Activated T-cell treated with anti-CD3 and anti-CD28 coated beads for 4 hours (primary cell): ENCODE measurements around the gene GGTLC3.
"Not testable (repeated sequence)": the region's sequence is repeated elsewhere in the genome, so short reads cannot be mapped to it uniquely, and the experiment has no call there.

ENCODE experiments used
- DNase-seq: peaks from one replicate; pipeline ENCODE4 v3.0.0-alpha.2; 2020

GGTLC3 gene

DNA sequence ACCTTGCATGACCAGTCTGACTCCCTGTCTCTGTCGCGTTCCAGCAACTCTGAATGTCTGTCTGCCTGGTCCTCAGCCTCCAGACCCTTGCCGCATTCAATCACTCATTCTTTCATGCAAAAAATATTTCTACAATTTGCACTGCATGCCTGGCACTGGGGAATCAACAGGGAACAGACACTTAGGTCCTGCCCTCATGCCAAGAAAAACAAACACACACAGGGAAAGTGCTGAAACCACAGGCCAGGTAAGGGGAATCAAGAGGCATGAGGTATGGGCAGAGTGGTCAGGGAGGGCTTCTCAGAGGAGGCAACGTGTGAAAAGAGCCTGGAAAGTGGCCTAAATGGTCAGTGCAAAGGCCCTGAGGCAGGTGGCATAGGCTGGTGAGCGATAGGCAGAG is at the start of gene GGTLC3:
TSS of gene GGTLC3 (minus strand) at position 101 of the 400 bp plus-strand sequence. CDS start 264 bp downstream, outside the sequence.
- not testable (repeated sequence) for DNase-seq

DNA sequence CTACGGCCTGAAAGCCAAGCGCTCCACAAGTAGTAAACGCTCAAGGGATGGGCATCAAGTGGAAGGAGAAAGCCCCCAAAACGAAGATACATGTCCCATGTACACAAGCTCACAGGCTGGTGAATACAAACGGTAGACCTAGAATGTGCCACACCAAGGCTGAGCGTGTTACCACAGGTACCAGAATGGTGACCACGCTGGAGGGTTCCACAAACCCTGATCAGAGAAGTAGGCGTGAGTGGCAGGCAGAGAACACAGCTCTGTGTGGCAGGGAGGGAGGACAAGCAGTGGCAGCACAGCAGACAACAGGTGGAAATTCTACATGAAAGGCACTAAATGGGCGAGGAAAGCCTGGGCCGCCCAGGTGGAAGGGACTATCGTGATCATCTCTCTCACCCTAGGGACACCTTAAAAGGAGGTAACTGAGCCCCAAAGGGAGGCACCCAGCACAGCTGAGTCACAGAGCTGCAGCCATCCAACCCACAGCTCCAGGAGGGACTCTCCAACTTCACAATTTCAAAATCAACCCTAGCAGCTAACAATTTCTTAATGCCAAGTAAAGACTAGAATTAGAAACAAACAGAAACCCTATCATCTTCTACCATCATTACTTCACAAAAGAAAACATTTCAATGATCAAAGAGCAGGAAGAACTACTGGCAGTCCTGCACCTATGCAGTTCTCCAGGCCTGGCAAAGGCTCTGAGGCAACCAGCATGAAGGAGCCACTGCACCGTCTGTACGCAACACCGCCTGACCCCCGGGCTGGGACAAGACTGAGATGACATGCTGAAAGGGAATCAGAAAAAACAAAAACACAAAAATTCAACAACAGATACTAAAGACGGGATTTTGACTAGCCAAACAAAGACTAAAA is 42.4 kb upstream of the GGTLC3 start:
- DNase-seq = not testable (repeated sequence)

DNA sequence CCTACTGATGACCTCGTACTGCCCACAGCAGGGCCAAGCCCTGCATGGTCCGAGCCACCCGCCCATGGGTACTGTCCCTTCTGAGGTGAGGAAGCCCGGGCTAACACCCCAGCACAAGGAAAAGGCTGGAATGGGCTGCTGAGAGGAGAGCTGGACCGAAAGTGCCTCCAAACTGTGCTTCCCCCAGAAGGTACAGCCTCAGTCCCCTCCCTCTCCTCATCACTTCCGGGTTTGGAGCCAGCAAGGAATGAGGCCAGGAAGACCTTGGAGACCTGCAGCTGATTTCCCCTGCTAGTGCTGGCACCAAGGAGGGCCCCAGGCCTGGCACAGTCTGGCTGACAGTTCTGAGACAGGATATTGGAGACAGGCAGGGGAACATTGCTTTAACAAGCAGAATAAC is 41.0 kb upstream of the GGTLC3 start:
- DNase-seq = not testable (repeated sequence)

DNA sequence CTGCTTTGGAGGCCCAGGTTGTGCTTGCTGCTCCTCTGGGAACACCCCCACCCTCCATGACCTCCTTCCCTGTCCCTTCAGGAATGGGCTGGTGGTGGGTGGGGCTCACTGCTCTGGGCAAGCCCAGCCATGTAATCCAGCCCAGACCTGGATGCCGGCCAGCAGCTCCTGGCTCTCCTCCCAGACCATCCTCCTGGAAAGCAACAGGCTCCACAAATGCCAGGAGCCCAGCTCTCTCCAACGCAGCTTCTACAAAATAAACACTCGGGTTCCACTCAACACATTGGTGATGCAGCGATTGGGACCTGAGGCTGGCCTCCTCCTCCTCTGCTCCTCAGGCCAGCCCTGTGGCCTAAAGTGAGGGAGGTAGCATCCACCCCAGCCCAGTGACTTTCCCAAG is 40.6 kb upstream of the GGTLC3 start:
- not testable (repeated sequence) for DNase-seq

- DNase-seq = not testable (repeated sequence)
Observed at GRCh38 chr22:18554280-18555256, 36.6 kb upstream of the GGTLC3 start.

GRCh38 chr22:18552839-18553597 is 35.1 kb upstream of the GGTLC3 start:
- DNase-seq = not testable (repeated sequence)

DNA sequence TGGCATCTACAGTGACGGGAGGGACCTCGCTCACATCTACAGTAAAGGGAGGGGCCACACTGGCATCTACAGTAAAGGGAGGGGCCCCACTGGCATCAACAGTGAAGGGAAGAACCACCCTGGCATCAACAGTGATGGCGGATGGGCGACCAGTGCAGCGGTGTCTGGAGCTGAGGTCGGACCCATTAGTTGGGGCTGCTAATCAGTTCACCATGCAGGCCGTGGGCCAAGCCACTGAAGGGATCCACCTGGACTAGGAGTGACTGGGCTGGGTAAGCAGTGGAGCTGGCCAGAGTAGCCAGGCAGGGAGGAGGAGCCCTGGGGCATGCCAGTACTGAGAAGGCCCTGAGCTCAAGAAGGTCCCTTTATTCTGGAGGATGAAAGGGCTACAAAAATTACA is 33.1 kb upstream of the GGTLC3 start:
- DNase-seq = not testable (repeated sequence)

DNA sequence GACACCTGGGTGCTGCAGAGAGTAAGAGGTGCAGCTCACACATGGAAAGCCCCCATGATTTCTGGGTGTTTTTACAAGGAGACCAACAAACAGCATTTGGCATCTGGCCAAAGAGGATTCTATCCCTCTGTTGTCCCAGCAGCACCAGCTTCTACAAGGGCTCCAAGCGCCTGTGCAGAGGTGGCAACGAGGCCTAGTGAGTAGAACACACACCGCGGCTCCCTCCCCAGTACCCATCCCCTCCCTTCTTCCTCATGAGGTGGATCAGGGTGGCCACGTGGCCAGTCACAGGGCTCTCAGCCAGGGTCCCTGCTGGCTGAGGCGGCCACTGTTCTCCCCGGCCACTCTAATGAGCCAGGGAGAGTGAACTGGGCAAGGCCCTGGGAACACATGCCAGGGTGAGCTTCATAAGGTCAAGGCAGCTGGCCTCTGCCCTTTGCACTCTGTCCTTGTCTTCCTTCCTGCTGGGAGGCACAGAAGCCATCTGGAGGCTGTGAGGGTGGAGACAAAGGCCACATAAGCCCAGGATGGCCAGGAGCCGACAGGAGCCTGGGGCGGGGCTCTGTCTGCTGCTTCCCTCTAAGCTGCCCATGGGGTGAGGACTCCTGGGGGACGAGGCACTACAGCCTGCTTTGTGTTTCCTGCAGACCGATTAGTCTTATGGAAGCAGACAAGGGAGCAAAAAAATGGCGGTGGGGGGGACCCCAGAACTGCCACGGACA is 31.7 kb upstream of the GGTLC3 start:
- not testable (repeated sequence) for DNase-seq

- not testable (repeated sequence) for DNase-seq
Observed at GRCh38 chr22:18544615-18545014, 26.7 kb upstream of the GGTLC3 start.

GRCh38 chr22:18543400-18543799 is 25.4 kb upstream of the GGTLC3 start:
- DNase-seq = not testable (repeated sequence)

DNA sequence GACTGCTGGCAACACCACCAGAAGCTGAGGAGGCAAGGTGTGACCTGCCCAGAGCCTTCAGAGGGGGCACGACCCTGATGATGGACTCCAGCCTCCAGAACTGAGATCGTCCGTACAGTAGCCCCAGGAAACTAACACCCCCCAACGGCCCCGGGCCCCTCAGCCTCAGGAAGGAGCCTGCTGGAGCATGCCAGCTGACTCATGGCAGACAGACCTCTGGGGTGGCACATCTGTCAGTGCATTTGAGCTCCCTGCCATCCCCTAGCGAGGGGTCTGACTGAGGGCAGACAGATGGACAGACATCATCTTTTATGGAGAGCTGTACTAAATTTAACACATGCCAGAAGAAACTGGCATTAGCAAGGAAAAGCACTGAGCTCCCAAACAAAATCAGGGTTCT is 22.0 kb upstream of the GGTLC3 start:
- not testable (repeated sequence) for DNase-seq

GRCh38 chr22:18534315-18534714 is 16.4 kb upstream of the GGTLC3 start:
- DNase-seq = not testable (repeated sequence)

GRCh38 chr22:18533633-18534032 is 15.7 kb upstream of the GGTLC3 start:
- not testable (repeated sequence) for DNase-seq

- not testable (repeated sequence) for DNase-seq
Observed at GRCh38 chr22:18529416-18530145, 11.6 kb upstream of the GGTLC3 start.

DNA sequence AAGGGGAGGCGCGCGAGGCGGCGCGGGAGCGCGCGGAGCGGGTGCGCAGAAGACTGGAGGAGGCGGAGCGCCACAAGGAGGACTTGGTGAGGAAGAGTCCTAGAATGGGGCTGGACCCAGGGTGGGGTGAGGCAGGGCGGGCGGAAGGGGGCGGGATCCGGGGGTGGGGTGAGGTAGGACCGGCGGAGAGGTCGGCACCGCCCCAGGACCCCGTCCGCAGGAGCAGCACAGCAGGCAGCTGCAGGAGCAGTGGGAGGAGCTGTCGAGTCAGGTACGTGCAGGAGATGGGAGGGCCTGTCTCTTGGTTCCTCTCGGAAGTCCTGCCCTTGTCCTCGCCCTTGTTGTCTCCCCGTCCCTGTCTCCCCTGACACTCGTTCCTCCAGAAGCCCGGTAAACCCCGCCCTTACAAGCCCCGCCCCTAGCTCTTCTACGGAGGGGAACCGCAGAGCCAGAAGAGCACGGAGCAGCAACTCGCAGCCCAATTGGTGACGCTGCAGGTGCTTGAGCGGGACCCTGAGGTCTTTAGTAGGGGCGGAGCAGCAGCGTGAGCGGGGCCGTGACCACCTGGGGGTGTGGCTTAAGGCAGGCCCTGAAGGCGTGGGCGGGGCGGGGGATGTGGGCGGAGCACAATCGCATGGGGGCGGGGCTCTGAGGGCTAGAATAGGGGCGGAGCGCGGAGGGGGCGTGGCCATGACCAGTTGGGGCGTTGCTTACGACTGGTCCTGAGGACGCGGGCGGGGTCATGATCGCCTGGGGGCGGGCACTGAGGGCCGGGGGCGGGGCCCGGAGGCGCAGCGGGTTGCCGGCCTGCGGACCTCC is 10.8 kb upstream of the GGTLC3 start:
- DNase-seq = peak; percentile 95

GRCh38 chr22:18527752-18528596 is 10.0 kb upstream of the GGTLC3 start, which contains the start of gene TMEM191B:
TMEM191B (plus strand) TSS chr22:18527802; CDS start chr22:18527981, 179 bp downstream.
- not testable (repeated sequence) for DNase-seq

GRCh38 chr22:18523328-18523727 is 5.4 kb upstream of the GGTLC3 start:
- DNase-seq = not testable (repeated sequence)

- not testable (repeated sequence) for DNase-seq
Observed at GRCh38 chr22:18522762-18523161, 4.8 kb upstream of the GGTLC3 start.

DNA sequence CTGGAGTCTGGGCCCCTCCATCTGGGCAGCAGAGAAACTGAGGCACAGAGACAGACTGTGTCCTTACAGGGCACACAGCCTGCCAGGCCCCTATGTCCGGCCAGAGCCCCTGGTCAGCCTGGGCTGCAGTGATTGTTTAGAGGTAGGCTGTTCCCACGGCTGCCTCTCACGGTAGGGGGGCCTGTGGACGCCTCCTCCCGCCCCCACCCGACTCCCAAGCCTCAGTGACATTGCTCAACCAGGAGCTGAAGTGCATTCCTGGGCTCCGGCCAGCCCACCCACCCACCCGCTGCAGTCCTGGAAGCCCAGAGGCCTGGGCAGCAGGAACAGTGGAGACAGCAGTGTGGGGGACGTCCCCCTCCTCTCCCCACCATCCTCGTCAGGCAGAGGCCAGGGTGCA is 4.5 kb downstream of the GGTLC3 start:
- not testable (repeated sequence) for DNase-seq
